NCI-H510A (cell line): ENCODE results near the gene MICAL2.

ENCODE experiments used
- DNase-seq: peaks from one replicate; lab custom pipeline; 2025; lab: John Stamatoyannopoulos, UW

Gene MICAL2

DNA sequence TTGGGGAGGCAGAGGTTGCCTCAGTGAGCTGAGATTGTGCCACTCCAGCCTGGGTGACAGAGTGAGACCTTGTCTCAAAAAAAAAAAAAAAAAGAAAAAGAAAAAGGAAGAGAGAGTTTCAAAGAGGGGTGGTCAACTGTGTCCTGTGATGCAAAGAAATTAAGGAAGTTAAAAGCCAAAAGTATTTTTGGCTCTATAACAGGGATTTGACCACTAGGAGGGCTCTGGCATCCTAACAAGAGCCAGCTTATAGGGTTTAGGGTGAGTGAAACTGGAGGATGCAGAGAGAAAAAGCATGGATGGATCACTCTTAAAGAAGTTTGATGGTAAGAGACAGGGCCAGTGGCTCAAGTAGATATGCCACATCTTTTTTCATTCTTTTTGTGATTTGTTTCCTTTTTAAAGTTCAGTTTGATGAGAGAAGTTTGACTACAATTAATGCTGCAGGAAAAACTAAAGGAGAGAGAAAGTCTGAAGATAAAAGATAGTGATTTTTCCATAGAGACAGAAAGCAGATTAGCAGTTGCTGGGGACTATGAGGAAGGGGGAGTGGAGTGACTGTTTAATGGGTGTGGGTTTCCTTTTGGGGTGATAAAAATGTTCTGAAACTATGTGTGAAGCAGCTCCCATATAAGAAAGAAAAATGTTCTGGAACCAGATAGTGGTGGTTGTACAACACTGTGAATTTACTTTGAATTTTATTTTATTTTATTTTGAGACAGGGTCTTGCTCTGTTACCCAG lies 11.1 kb upstream of the MICAL2 start:
- no peak for DNase-seq

DNA sequence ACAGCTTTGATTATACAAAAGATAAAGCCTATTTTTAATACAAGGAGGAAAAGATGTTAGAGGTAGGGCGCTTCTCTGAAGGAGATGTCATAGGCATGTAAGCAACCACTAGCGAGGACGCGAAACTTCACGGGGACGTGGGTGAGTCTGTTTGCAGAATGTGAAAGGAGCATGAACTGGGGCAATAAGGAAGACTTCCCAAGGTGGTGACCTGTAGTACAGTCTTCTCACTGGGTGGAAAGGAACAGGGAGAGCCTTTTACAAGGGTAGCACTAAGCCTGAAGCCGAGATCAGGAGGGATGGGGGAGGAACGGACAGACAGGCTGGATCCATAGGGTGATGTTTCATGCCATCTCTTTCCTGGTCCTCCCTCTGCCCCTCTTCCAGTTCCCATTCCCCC lies 10.0 kb upstream of the MICAL2 start:
- DNase-seq = no peak

DNA sequence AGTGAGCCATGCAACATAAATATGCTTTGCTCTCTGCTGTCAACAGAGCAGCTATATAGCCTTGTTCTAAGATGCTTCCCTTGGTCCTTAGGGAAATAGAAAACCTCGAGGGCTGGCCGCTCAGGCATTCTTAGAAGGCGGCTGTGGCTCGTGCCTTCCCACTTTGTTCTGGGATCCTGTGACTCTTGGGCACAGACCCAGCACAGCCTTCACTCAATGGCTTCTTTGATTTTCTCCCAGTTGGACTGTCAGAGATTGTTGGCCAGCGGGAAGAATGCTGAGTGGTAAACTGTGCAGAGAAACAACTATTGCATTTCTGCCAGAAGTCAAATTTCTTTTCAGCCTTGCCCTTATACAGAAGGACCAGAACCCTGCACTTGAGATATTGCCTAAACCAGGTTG lies 9.5 kb upstream of the MICAL2 start:
- no peak for DNase-seq

DNA sequence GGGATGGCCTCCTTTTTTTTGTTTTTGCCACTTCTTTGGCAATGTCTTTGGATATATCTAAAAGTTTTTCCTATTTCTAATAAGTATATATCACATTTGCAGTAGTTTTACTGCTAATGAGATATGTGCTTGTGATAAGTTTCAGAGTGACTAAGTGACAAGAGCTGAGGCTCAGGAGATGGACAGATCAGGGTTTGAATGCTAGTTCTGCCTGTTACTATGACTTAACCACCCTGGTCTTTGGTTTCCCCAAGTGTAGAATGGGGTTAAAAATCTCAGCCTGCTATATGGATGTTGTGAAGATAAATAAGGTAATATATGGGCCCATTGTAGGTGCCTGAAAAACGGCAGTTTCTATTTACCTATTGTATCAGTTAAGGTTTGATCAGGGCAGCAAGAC lies 9.1 kb upstream of the MICAL2 start:
- no peak for DNase-seq

DNA sequence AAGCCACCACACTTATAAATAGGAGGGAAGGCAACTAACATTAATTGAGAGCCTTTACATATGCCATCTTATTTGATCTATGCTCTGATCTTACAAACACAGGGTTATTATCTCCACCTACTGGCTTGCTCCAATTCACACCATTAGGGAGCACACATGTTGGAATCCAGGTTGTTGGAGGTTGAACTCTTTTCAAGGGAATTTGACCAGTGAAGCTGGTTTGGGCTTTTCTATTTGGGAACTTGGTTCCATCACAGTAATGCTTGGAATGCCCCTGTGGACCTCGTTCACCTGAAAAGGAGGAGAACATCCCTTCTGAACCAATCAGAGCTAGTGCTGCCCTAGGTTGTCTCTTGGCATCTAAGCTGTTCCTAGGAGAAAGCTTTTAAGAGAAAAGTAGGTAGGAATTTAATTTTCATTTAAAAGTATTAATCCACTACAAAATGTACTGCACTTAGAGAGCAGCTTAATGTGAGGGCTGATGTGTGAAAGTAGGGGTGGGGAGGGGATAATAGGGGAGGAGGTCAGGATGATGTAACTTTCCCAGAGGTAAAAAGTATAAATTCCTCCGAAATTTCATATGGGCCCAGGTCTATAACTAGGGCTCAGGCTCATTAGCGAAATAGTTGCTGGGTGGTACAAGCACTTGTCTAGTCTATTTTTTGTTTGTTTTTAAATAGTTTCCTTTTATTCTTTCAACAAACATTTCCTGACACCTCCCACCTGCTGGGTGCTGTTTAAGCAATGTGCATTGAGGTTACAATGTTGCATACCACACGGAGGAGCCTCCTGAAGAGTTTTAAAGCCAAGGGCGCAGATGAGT lies 7.6 kb upstream of the MICAL2 start:
- no peak for DNase-seq

DNA sequence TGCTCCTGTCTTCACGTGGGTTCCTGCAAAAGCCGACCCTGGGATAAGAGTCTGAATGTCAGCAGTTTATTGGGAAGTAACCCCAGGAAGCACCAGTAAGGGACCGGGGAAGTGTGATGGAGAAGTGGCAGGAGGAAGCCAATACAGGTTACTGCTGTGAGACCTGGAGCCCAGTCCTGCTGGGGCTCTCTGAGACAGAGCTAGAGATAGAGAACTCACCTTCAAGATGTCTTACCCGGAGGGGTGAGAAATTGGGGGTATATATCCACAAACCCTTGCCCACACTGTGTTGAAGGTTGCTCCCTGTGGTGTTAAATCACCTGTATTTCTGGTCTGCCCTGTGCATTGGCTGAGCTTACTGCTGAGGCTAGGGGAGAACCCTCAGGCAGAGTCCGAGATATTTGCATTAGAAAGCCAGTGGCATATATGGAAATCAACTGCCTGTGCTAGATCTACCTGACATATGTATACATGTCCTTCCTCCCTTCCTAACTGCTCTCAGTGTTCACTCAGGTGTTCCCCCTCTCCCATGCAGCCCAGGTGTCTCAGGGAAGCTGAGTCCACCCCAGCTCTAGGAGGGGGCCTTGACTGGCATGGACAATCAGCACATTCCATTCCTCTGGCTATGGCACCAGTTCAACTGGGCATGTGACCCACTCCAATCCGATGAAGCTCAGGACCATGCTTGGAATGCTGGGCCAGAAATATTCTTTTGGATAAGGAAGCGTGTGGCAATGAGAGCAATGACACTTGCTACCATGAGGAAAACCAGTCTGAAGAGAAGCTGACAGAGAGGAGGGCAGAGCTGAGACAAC lies 6.8 kb upstream of the MICAL2 start:
- no peak for DNase-seq

DNA sequence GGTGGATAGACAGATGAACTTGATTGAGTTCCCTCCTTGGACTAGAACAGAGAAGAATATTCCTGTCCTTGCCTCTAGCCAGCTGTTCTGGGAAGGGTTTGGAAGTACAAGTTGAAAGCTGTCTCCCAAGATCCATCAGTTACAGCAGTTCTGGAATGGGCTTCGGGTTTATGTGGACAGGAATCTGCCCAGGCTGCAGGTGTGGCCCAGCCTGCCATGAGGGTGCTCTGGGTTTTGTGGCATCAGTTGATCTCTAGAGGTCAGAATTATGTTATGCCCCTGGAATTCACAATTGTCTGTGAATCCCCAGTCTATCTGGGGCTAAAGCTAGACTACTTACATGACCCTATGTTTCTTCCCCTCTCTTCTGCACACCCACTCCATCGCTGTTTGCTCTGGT lies 4.9 kb upstream of the MICAL2 start:
- no peak for DNase-seq

DNA sequence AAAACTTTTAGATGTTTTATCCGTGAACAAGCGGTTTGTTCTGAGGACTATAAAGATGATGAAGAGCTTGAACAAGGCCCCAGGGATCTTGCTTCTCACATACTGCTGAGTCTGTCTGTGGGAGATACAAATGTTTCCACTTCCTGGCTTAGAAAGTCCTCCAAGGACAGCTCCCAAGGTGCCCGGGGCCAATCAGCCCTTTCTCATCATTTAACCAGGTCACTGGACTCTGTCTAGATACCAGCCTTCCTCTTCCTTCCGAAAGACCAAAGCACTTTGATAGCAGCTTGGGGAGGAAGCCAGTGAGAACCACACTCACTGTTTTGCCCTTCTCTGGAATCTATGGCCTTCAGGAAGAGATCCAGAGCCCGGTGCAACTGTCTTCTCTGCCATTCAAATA lies 4.3 kb upstream of the MICAL2 start:
- DNase-seq = no peak

DNA sequence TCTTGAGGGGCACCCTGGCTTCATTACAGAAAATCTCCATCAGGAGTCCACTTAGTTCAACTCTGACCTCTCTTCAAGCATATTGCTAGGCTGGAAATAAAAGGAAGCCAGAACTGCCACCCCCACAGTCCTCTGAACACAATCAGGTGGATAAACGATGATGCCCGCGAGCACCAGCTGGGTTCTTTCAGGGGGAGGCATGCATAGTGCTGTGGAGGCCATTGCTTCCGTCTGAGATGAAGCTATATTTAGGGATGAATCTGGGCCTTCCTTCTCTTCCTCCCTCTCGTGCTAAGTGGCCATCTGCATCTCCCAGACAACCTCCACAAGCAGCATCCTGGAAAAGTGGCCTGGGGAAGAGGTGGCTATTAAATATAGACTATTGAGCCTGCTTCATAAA lies 3.9 kb upstream of the MICAL2 start:
- DNase-seq = no peak

DNA sequence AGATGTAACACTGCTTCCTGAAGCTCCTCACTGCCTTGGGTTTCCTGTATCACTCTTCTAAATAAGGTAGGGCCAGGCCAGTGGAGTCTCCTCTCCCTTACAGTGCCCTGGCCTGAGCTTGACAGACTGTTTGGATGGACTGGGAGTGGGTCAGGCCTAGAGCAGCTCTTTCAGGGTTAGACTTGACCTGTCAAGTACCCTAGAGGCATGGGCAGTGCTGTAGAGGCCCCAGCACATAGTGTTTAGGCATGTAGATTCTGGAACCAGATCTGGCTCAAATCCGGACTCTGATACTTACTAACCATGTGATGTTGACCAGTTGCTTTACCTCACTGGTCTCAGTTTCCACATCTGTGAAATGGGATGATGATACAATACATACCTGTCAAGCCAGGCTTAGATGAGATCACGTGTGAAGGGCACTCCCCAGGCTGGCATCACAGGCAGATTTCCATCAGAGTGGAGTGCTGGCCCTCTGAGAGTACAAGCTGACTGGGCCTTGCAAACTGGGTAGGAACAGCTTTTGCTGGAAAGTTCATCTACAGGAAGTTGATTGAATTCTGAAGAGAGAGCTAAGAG lies 1.4 kb upstream of the MICAL2 start:
- no peak for DNase-seq

DNA sequence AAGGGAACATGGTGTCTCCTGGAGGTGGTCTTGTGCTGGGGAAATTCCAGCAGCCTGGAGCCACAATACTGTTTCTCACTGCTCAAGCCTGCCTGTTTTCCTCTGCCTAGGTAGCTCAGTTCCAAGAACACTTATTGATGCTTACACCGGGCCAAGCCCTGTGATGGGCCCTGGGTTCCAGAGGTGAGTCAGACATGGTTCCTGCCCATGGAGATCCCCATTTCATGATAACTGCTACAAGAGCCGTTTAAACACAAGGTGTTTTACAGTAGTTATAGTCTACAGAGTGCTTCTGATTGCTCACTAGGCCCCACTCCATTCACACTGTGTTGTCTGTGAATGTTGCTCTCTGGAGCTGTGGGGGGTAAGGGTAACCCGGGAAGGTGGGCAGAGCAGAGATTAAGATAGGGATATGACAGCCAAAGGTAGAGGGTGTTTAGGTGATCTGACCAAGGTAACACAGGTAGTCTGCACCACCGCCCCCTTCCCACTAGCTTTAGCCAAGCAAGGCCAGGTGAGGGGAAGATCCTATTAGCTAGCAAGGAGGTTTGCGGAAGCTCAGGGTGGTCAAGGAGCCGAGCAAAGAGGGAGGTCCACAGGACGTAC lies 696 bp upstream of the MICAL2 start:
- no peak for DNase-seq

DNA sequence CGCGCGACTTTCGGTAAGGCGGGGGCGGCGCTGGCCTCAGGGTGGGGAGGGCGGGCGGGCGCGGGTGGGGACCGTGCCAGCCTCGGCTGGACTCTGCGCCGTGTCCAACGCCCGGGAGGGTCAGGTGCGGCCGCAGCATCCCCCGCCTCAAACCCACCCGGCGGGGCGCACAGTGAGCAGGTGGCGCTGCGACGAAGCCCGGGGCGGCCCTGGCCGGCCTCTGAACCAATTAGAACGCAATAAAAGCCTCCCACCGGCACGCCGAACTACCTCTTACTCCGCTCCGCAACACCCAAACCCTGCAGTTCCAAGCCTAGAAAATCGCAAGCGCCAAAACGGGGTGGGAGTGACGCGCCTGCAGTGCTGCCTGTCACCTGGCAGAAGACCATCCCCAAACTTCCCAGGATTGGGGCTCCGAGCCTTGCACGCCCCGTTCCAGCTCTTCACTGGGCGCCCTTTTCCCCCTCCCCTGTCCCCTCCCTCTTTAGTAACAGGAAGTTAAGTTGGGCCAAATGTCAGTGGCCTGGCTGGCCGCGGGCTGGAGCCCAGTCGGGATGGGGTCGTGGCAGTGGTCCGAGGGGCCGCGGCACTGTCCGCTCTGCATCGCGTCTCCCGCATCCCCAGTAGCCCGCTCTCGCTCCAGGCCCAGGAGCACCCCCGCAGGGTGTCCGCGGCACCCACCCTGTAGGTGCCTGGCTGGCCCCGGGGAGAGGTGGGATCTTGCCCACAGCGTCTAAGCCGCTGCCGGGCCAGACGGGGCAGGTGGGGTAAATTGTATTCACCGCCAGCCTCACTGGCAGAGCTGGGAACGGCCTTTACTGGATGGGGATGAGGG lies 541 bp downstream of the MICAL2 start:
- DNase-seq = no peak

DNA sequence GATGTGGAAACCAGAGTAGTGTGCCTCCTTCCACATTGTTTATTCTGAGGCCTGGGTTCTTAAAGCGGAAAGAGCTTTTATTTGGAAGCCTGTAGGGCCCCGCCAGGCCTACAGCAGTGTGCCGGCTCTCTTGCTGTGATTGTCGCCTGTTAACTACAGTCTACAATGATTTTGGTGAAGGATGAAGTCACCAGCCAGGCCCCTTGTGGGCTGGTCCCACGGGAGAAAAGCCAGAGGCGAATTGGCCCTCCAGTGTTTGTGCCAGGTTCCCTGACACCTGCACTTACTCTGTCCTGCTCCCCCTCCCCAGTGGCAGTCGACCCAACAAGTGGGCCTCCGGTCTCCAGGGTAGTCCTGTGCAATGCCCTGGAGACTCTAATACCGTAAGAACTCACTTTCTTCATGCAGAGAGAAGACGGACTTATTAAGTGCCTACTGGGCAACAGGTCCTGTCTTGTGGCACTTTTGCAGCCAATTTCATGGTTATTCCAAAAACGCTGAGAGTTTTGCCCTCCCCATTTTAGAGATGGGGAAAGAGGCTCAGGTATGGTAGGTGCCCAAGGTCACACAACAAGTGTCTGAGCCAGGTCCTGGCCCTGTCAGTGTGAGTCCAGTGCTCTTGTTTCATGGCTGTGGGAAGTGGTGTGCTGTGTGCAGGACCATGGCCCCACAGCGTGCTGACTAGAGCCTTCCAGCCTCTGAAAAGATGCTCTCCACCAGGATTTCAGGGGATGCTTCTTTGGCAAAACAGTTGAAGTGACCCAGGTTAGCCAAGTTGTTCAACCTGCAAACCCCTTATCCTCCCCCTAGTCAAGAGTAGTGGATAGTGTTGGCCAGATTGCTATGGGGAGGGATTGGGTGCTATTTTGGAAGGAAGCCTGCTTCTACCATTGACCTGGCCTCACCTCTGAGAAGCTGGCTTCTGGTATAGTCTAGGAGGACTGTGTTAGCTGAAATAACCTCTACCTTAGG lies 1.4 kb downstream of the MICAL2 start:
- DNase-seq = no peak

DNA sequence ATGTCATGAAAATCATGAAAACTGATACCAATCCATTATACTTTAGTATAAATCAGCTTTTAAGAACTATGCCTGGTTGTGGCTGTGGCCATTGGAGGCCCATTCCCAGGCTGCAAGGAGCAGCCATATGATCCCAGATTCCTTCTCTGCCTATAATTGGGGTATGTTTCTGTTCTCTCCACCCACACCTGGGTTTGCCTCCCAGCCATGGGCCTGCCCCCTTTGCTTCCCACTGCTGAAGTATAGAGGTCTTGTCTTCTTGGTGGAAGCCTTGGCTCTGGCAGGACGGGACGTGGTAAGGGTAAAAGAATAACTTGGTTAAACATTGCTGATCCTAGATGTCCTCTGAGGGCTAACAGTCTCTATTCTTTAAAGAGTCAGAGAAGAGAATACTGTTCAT lies 2.4 kb downstream of the MICAL2 start:
- no peak for DNase-seq

DNA sequence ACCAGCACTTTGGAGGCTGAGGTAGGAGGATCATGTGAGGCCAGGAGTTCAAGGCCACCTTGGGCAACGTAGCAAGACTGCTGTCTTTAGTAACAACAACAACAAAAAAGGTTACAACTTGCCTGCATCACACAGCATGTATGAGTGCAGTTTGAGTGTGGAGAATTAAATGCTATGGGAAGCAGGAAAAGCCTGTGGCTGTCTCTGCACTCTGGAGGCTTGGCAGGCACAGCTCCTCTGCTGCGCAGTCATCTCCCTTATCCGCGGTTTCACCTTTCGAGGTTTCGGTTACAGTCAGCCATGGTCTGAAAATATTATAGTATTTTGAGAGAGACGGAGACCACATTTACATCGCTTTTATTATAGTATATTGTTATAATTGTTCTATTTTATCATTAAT lies 2.9 kb downstream of the MICAL2 start:
- DNase-seq = no peak

DNA sequence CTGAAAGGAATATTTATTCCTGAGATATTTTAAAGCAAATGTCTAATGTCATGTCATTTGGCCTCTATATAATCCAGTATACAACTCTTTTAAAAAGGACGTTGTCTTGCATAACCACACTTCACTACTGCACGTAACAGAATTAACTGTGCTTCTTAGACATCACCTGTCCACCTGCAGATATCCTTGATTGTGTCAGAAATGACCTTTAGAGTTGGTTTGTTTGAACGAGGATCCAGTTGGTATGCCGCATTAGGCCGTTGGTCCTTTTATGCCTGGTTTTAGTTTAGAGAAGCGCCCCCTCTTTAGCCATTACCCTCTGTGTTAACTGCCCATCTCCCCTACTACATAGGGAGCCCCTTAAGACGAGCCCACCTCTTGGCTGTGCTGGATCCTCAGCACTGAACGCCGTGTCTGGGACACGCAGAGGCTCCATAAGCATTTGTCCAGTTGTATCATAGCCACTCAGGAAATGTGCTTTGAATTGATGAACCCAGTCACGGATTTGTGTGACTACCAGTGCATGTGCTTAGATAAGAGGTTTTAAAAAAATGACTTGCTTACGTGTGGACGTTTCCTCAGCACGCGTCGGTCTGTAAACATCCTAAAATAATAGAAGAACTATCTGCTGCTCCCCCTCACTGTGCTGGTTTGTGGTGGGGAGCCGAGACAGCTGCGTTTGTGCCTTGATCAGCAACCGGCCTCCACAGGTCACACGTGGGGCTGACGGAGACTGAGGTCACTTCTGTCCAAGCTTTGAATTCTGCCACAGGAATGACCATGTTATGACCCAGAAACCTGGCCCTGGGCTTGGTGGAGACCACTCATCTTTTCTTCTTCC lies 4.0 kb downstream of the MICAL2 start:
- DNase-seq = no peak

DNA sequence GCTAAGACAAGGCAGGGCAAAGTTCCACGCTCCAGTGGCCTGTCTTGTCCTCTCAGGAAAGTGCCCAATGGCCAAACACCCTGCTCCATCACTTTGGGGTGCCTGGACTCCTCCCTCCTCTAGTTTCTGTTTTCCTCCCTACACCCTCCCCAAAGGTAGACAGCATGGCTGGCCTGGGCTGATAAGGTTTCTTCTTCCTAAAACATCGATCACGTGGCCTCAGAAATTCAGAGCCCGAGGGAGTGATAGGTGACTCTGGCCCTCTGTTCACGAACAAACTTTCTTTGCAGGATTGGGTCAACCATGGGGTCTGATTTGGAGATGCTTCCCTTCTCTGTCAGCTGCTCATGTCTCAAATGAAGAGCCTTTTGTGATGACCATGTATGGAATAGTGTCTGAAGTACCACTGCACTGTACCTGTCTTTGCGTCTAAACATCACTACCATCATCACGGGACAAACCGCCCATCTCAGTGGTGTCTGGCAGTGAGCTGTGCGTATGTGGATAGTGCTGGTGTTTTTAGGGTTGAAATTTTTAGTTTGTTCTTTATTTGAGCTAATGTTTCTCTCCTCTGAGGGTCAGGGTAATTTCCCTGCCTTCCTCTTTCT lies 6.1 kb downstream of the MICAL2 start:
- DNase-seq = no peak

DNA sequence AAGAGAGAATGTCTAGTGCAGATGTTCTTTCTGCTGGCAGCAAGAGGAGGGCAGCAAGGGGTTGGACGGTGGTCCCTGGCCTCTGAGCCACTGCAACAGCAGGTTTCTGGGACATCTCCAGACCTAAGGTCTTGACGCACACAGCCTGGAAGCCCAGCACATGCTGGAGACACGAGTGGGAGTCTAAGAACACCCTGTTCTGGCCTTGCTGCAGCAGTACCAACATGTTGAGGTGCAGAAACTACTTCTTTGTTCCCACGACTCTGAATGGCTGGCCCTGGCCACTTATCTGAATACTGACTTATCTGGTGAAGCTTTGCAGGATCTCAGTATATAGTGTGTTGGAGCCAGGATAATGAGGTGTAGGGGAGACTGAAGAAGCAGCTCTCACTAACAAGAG lies 6.8 kb downstream of the MICAL2 start:
- DNase-seq = no peak

DNA sequence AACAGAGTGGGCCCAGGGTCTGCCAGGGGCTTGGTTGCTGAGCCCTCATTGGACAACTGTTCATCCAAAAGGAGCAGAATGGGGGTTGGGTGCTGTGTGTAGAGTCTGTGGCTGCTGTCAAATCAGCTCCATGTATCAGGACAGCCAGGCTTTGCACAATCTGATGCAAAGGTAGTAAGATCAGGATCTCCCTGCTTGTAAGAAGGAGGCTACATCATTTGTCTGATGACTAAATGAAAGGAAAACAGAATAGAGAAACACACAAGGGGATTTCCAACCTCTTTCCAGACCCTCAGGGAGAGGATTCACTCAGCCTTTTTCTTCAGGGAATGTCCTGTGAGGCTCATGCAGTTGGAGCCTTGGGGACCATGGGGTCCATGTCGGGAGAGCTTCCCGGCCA lies 7.2 kb downstream of the MICAL2 start:
- no peak for DNase-seq
